Measurements from ENCODE around the gene SH3RF3.

Gene SH3RF3

GRCh38 chr2:109199790-109200189 lies 70.8 kb downstream of the SH3RF3 start:
- no peak overlapping the region for H3K4me3 ChIP-seq (replicated peaks; ENCODE audit: low read depth, low read length)
- no peak for DNase-seq (ENCODE audit: low read depth)
- no peak for TF ChIP-seq CTCF (IDR thresholded peaks at IDR 0.05; ENCODE audit: low read length, missing control alignments)

DNA sequence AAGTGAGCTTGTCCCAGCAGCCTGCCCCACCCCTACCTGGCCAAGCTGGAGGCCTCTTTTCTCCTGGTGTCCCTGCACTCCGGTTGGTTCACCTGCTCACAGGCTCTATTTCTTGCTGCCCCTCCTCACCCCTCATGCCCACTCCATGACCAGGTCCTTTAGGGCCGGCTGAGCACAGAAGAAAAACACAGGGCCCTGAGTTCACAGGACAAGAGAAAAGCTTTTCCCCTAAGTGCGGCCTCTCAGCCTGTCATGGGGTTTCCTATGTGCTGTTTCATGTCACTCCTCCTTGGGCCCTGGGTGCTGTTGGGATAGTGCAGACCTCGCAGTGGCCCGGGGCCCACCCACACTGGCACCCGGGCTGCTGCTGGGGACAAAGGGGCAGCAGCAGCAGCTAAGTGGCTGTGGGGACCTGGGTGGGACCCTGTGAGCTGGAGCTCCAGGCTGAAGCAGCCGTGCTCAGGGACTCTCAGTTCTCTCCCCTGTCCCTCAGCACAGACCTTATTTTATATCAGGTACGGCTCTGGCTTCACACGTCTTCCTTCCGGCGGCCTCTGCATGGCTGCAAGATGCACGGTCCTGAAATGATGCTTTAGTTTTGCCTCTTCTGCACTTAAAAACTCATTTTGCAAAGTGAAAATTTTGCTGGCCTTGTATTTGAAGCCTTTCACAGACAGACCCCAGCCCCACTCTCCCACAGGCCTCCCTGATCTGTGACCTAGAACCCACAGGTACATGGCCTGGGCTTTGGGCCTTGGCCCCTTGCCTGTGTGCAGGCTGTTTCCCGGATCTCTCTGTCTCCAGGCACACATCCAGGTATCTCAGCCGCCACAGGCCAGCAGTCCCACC lies 71.8 kb downstream of the SH3RF3 start:
- no peak for DNase-seq (ENCODE audit: low read depth)
- H3K4me3 ChIP-seq (replicated peaks; ENCODE audit: low read depth, low read length), result no peak overlapping the region
- no peak for TF ChIP-seq CTCF (IDR thresholded peaks at IDR 0.05; ENCODE audit: low read length, missing control alignments)

GRCh38 chr2:109201465-109202327 lies 72.7 kb downstream of the SH3RF3 start:
- DNase-seq (ENCODE audit: low read depth), result no peak
- no peak for TF ChIP-seq CTCF (IDR thresholded peaks at IDR 0.05; ENCODE audit: low read length, missing control alignments)

DNA sequence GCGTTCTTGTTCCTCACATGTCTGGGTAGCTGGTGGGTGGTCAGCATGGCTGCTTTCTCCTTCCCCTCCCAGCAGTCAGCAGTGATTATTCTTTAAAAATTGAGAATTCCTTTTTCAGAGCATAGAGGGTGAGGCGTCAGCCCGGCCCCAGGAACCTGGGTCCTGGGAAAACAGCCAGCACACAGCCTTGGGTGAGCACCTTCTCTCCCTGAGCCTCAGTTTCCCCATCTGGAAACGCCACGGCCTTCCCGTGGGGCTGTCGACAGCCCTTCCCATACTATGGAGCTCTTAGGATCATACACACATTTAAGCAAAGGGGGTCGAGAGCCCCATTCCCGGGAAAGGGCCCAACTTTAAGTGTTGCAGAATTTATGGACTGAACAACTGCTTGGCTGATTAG lies 73.5 kb downstream of the SH3RF3 start:
- no peak overlapping the region for H3K4me3 ChIP-seq (replicated peaks; ENCODE audit: low read depth, low read length)
- no peak for TF ChIP-seq CTCF (IDR thresholded peaks at IDR 0.05; ENCODE audit: low read length, missing control alignments)

More at GRCh38 chr2:109201465-109202327, 72.7 kb downstream of the SH3RF3 start:
- no peak overlapping the region for H3K4me3 ChIP-seq (replicated peaks; ENCODE audit: low read depth, low read length)

GRCh38 chr2:109203246-109204011 lies 74.4 kb downstream of the SH3RF3 start:
- H3K4me3 ChIP-seq (replicated peaks; ENCODE audit: low read depth, low read length), result no peak overlapping the region
- DNase-seq (ENCODE audit: low read depth), result no peak
- no peak for TF ChIP-seq CTCF (IDR thresholded peaks at IDR 0.05; ENCODE audit: low read length, missing control alignments)

More for the DNA sequence above, 73.5 kb downstream of the SH3RF3 start:
- DNase-seq (ENCODE audit: low read depth), result no peak

GRCh38 chr2:109204412-109204811 lies 75.4 kb downstream of the SH3RF3 start:
- no peak for DNase-seq (ENCODE audit: low read depth)
- no peak overlapping the region for H3K4me3 ChIP-seq (replicated peaks; ENCODE audit: low read depth, low read length)
- no peak for TF ChIP-seq CTCF (IDR thresholded peaks at IDR 0.05; ENCODE audit: low read length, missing control alignments)
